ENCODE measurements around the gene KLC4. TPM values are rescaled to one million over a fixed set of nuclear protein-coding genes. Genes with fewer than 3 reads are reported as not detected.

KLC4 gene
- total RNA-seq = 11.2 and 14.3 TPM in 2 replicates

GRCh38 chr6:43059168-43060033, at the start of gene KLC4, which contains the start of gene MRPL2:
KLC4 (plus strand) TSS chr6:43059631; CDS start chr6:43061336, 1,705 bp downstream.
MRPL2 (minus strand) TSS chr6:43059434; CDS start chr6:43059381, 53 bp downstream.

GRCh38 chr6:43013843-43014433, 45.5 kb upstream of the KLC4 start, which contains the start of the genes KLHDC3 and MEA1:
KLHDC3 (plus strand) TSS chr6:43014249; CDS start chr6:43017193, 2,944 bp downstream.
MEA1 (minus strand) TSS chr6:43013946; CDS start chr6:43013813, 133 bp downstream.

GRCh38 chr6:43021270-43022047, 38.0 kb upstream of the KLC4 start, which contains the start of gene RRP36:
RRP36 (plus strand) TSS chr6:43021623; CDS start chr6:43021655, 32 bp downstream.

GRCh38 chr6:43053545-43054205, 5.8 kb upstream of the KLC4 start, which contains the start of gene CUL7:
CUL7 (minus strand) TSS chr6:43053851; CDS start chr6:43052788, 1,063 bp downstream.

GRCh38 chr6:43075670-43076463, 16.4 kb downstream of the KLC4 start, which contains the start of gene PTK7:
PTK7 (plus strand) TSS chr6:43076314; CDS start chr6:43076489, 175 bp downstream.

Other genes with a start within 250 kb of the KLC4 start
- 120 and 123 TPM in 2 replicates for gene RPL7L1, start 180.0 kb upstream of the KLC4 start, total RNA-seq
- not detected in 2 replicates for gene PTCRA, start 143.6 kb upstream of the KLC4 start, total RNA-seq
- 23.7 and 27.3 TPM in 2 replicates for gene CNPY3, start 130.2 kb upstream of the KLC4 start, total RNA-seq
- gene GNMT, start 98.9 kb upstream of the KLC4 start, total RNA-seq = 0.11 TPM in 1 of 2 replicates, not detected in the other
- 21.4 and 34.2 TPM in 2 replicates for gene PEX6, start 80.5 kb upstream of the KLC4 start, total RNA-seq
- 40.2 and 42.3 TPM in 2 replicates for gene PPP2R5D, start 75.1 kb upstream of the KLC4 start, total RNA-seq
- 48.7 and 58.7 TPM in 2 replicates for gene MEA1, start 45.7 kb upstream of the KLC4 start, total RNA-seq
- 58.9 and 59.6 TPM in 2 replicates for gene KLHDC3, start 45.4 kb upstream of the KLC4 start, total RNA-seq
- 80.0 and 84.3 TPM in 2 replicates for gene RRP36, start 38.0 kb upstream of the KLC4 start, total RNA-seq
- 35.0 and 44.1 TPM in 2 replicates for gene CUL7, start 5.8 kb upstream of the KLC4 start, total RNA-seq
- 16.2 and 19.1 TPM in 2 replicates for gene MRPL2, start 197 bp upstream of the KLC4 start, total RNA-seq
- gene PTK7, start 16.7 kb downstream of the KLC4 start, total RNA-seq = 28.3 and 51.5 TPM in 2 replicates
- 11.9 and 14.3 TPM in 2 replicates for gene SRF, start 111.6 kb downstream of the KLC4 start, total RNA-seq
- 23.8 and 28.0 TPM in 2 replicates for gene CUL9, start 122.6 kb downstream of the KLC4 start, total RNA-seq
- 37.6 and 40.1 TPM in 2 replicates for gene DNPH1, start 169.8 kb downstream of the KLC4 start, total RNA-seq
- gene TTBK1, start 183.8 kb downstream of the KLC4 start, total RNA-seq = under 0.01 TPM in 2 replicates
- not detected in 2 replicates for gene SLC22A7, start 238.6 kb downstream of the KLC4 start, total RNA-seq
- gene CRIP3, start 249.2 kb downstream of the KLC4 start, total RNA-seq = 0.32 TPM in 1 of 2 replicates, not detected in the other